ENCODE results near the gene GHRH.

Gene GHRH

GRCh38 chr20:37225146-37225545 lies 36.5 kb downstream of the GHRH start:
- Histone ChIP-seq H3K4me3 (ENCODE audit: extremely low read depth, insufficient read depth, low read length, poor library complexity, severe bottlenecking) (no peak overlapping the region), H3K9me3 (ENCODE audit: control insufficient read depth, low read length) (no peaks in the 10 kb centered on the region), H3K27ac (ENCODE audit: low read depth, low read length, severe bottlenecking) (no peak overlapping the region), H3K36me3 (ENCODE audit: control insufficient read depth, insufficient read depth, low read length) (peaks cover 94% of the 10 kb centered on the region), H3K4me1 (ENCODE audit: control insufficient read depth, insufficient read depth, low read length, poor library complexity, severe bottlenecking) (peaks cover 9% of the 10 kb centered on the region)
- WGBS, 2 experiments (ENCODE audit: insufficient coverage in 2 of 2) = 94 to 96% methylated on average over 4 to 5 of the region's 5 CpGs

GRCh38 chr20:37223053-37223452 lies 38.6 kb downstream of the GHRH start:
- H3K27ac ChIP-seq (ENCODE audit: low read depth, low read length, severe bottlenecking) = peak overlapping the region; percentile 13
- peaks cover 91% of the 10 kb centered on the region for H3K36me3 ChIP-seq (ENCODE audit: control insufficient read depth, insufficient read depth, low read length)
- H3K4me3 ChIP-seq (ENCODE audit: extremely low read depth, insufficient read depth, low read length, poor library complexity, severe bottlenecking) = no peak overlapping the region
- H3K9me3 ChIP-seq (ENCODE audit: control insufficient read depth, low read length) = no peaks in the 10 kb centered on the region
- H3K4me1 ChIP-seq (ENCODE audit: control insufficient read depth, insufficient read depth, low read length, poor library complexity, severe bottlenecking) = peaks cover 9% of the 10 kb centered on the region

DNA sequence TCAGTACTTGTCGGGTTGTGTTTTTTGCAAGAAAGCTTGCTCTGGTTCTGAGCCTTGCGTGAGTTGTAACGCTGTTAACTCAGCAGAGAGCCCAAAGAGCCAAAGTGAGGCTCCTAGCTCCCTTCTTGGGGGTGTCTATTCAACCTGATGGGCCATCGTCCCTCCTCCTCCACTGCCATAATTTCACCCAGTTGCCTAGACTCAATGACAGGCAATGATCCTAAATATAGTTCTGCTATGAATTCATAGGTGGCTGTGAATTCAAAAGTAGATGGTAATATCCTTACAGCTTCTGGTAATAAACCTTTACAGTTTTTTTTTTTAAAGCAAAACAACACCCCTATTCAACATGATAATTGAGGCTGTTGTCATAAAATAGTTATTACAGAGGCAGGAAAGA lies 39.5 kb downstream of the GHRH start:
- Histone ChIP-seq H3K4me3 (ENCODE audit: extremely low read depth, insufficient read depth, low read length, poor library complexity, severe bottlenecking) (no peak overlapping the region), H3K9me3 (ENCODE audit: control insufficient read depth, low read length) (no peaks in the 10 kb centered on the region), H3K36me3 (ENCODE audit: control insufficient read depth, insufficient read depth, low read length) (peaks cover 86% of the 10 kb centered on the region), H3K27ac (ENCODE audit: low read depth, low read length, severe bottlenecking) (no peak overlapping the region), H3K4me1 (ENCODE audit: control insufficient read depth, insufficient read depth, low read length, poor library complexity, severe bottlenecking) (peaks cover 9% of the 10 kb centered on the region)
- WGBS, 2 experiments (ENCODE audit: insufficient coverage in 2 of 2) = 88 to 93% methylated on average over 2 to 3 of the region's 4 CpGs

DNA sequence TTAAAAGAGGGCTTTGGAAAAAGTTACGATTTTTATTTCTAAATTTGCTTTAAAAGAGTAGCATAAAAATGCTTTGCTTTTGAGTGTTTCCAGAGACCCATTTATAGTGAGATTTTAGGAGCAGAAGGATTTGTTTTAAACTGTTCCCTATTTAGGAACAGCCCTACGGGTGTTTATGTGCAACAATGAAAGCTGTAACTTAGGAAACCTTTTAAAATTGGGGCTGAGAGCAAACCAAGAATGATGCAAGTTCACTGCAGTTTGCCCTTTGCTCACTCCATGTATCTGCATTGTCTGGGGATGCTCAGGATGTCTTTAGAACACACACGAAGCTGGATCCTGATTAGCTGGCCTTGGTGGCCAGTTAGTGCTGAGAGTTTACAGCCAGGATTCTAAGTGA lies 40.9 kb downstream of the GHRH start:
- H3K9me3 ChIP-seq (ENCODE audit: control insufficient read depth, low read length) = no peaks in the 10 kb centered on the region
- peaks cover 86% of the 10 kb centered on the region for H3K36me3 ChIP-seq (ENCODE audit: control insufficient read depth, insufficient read depth, low read length)
- no peak overlapping the region for H3K4me3 ChIP-seq (ENCODE audit: extremely low read depth, insufficient read depth, low read length, poor library complexity, severe bottlenecking)
- peaks cover 9% of the 10 kb centered on the region for H3K4me1 ChIP-seq (ENCODE audit: control insufficient read depth, insufficient read depth, low read length, poor library complexity, severe bottlenecking)
- H3K27ac ChIP-seq (ENCODE audit: low read depth, low read length, severe bottlenecking) = peak overlapping the region; percentile 30
- 93 to 94% methylated on average over 2 to 3 of the region's 3 CpGs for WGBS, 2 experiments (ENCODE audit: insufficient coverage in 2 of 2)

DNA sequence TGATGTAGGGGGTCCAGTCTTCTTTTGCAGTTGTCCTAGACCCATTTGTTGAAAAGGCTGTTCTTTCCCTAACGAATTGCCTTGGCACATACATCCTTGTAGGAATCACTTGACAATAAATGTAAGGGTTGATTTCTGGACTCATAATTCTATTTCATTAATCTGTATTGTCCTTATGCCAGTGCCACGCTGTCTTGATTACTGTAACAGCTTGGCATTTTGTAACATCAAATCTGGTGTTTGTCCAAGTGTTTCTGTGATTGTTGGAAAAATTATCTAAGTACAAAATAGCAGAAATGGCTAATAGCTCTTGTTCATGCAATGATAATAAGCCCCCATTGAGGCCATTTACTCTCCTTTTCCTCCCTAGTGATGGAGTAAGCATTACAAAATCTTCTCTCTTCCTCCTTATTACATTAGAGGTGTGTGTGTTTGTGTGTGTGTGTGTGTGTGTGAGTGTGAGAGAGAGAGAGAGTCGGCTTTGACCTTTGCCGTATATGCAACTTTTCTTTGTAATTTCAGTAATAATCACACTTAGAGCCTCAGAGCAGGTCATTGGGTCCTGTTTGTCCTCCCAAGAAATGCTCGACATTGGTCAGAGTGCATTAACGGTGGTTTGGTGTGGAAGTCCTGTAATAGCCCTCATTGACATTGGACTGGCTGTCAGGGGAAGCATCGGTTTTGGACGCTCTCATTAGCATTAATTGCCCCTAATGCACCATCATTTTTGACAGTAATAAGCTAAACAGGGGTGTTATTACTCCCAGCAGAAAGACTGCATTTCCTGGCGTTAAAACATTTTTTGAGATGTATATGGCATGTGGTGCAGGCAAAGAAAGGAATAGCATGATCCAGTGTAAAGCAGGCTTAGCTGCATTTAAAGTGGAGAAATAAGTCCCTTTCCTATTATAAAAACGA lies 41.6 kb downstream of the GHRH start:
- H3K27ac ChIP-seq (ENCODE audit: low read depth, low read length, severe bottlenecking) = peak overlapping the region; percentile 30
- no peak overlapping the region for H3K4me3 ChIP-seq (ENCODE audit: extremely low read depth, insufficient read depth, low read length, poor library complexity, severe bottlenecking)
- H3K9me3 ChIP-seq (ENCODE audit: control insufficient read depth, low read length) = no peaks in the 10 kb centered on the region
- peaks cover 9% of the 10 kb centered on the region for H3K4me1 ChIP-seq (ENCODE audit: control insufficient read depth, insufficient read depth, low read length, poor library complexity, severe bottlenecking)
- H3K36me3 ChIP-seq (ENCODE audit: control insufficient read depth, insufficient read depth, low read length) = peaks cover 80% of the 10 kb centered on the region
- 89 to 97% methylated on average over 3 to 7 of the region's 10 CpGs for WGBS, 2 experiments (ENCODE audit: insufficient coverage in 2 of 2)

DNA sequence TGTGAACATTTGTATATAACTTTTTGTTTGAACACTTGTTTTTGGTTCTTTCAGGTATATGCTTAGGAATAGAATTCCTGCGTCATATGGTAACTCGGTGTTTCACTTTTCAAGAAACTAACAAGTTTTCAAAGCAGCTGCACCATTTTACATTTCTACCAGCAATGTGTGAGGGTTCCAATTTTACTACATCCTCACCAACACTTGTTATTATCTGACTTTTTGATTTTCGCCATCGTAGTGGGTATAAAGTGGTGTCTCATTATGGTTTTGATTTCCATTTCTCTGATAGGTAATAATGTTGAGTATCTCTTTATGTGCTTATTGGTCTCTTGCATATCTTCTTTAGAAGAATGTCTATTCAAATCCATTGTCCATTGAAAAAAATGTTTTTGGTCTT lies 42.6 kb downstream of the GHRH start:
- Histone ChIP-seq H3K36me3 (ENCODE audit: control insufficient read depth, insufficient read depth, low read length) (peaks cover 80% of the 10 kb centered on the region), H3K4me3 (ENCODE audit: extremely low read depth, insufficient read depth, low read length, poor library complexity, severe bottlenecking) (no peak overlapping the region), H3K27ac (ENCODE audit: low read depth, low read length, severe bottlenecking) (no peak overlapping the region), H3K4me1 (ENCODE audit: control insufficient read depth, insufficient read depth, low read length, poor library complexity, severe bottlenecking) (peaks cover 9% of the 10 kb centered on the region), H3K9me3 (ENCODE audit: control insufficient read depth, low read length) (no peaks in the 10 kb centered on the region)
- WGBS, 2 experiments (ENCODE audit: insufficient coverage in 2 of 2) = 0 to 100% methylated on average over 1 of the region's 4 CpGs

- Histone ChIP-seq H3K36me3 (ENCODE audit: control insufficient read depth, insufficient read depth, low read length) (peaks cover 80% of the 10 kb centered on the region), H3K4me1 (ENCODE audit: control insufficient read depth, insufficient read depth, low read length, poor library complexity, severe bottlenecking) (peaks cover 9% of the 10 kb centered on the region)
- WGBS, 2 experiments (ENCODE audit: insufficient coverage in 2 of 2) = 85% methylated on average over 4 of the region's 4 CpGs; no CpG with 5 or more reads in 1 of the 2 experiments
Measured at GRCh38 chr20:37218441-37218840, 43.2 kb downstream of the GHRH start.

DNA sequence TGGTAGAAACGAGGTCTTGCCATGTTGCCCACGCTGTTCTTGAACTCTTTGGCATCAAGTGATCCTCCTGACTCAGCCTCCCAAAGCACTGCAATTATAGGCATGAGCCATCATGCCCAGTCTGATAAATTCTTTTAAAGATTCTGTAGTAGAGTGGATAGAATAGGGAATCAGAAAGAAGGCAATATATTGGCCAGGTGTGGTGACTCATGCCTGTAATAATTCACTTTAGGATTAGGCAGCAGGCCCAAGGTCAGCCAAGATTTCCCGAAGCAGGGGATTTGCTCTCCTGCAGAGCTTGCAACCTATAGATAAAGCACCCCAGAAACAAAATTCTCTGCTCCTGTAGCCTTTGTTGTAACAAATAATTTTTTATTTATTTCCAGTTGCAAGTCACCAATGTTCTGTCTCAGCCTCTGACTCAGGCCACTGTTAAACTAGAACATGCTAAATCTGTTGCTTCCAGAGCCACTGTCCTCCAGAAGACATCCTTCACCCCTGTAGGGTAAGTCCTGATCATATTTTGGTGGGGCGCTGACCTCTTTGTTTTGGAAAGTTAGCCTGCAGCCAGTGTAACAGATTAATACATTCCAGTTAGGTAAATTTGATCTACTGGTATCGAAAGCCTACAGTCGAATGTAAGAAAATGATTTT lies 51.8 kb downstream of the GHRH start:
- WGBS, 2 experiments (ENCODE audit: insufficient coverage in 2 of 2) = 80 to 96% methylated on average over 1 to 4 of the region's 6 CpGs
- peaks cover 94% of the 10 kb centered on the region for H3K36me3 ChIP-seq (ENCODE audit: control insufficient read depth, insufficient read depth, low read length)
- no peak overlapping the region for H3K27ac ChIP-seq (ENCODE audit: low read depth, low read length, severe bottlenecking)
- no peaks in the 10 kb centered on the region for H3K9me3 ChIP-seq (ENCODE audit: control insufficient read depth, low read length)
- H3K4me1 ChIP-seq (ENCODE audit: control insufficient read depth, insufficient read depth, low read length, poor library complexity, severe bottlenecking) = no peaks in the 10 kb centered on the region
- no peak overlapping the region for H3K4me3 ChIP-seq (ENCODE audit: extremely low read depth, insufficient read depth, low read length, poor library complexity, severe bottlenecking)

More at GRCh38 chr20:37218441-37218840, 43.2 kb downstream of the GHRH start:
- H3K4me3 ChIP-seq (ENCODE audit: extremely low read depth, insufficient read depth, low read length, poor library complexity, severe bottlenecking) = no peak overlapping the region
- H3K9me3 ChIP-seq (ENCODE audit: control insufficient read depth, low read length) = no peaks in the 10 kb centered on the region
- H3K27ac ChIP-seq (ENCODE audit: low read depth, low read length, severe bottlenecking) = no peak overlapping the region

- no peak overlapping the region for H3K27ac ChIP-seq (ENCODE audit: low read depth, low read length, severe bottlenecking)
- H3K36me3 ChIP-seq (ENCODE audit: control insufficient read depth, insufficient read depth, low read length) = peaks cover 94% of the 10 kb centered on the region
- 88 to 95% methylated on average over 2 to 3 of the region's 3 CpGs for WGBS, 2 experiments (ENCODE audit: insufficient coverage in 2 of 2)
- no peak overlapping the region for H3K4me3 ChIP-seq (ENCODE audit: extremely low read depth, insufficient read depth, low read length, poor library complexity, severe bottlenecking)
- H3K4me1 ChIP-seq (ENCODE audit: control insufficient read depth, insufficient read depth, low read length, poor library complexity, severe bottlenecking) = peaks cover 6% of the 10 kb centered on the region
- no peaks in the 10 kb centered on the region for H3K9me3 ChIP-seq (ENCODE audit: control insufficient read depth, low read length)
Measured at GRCh38 chr20:37209193-37209592, 52.4 kb downstream of the GHRH start.

GRCh38 chr20:37207171-37207570 lies 54.4 kb downstream of the GHRH start:
- Histone ChIP-seq H3K27ac (ENCODE audit: low read depth, low read length, severe bottlenecking) (no peak overlapping the region), H3K9me3 (ENCODE audit: control insufficient read depth, low read length) (no peaks in the 10 kb centered on the region), H3K4me1 (ENCODE audit: control insufficient read depth, insufficient read depth, low read length, poor library complexity, severe bottlenecking) (peaks cover 6% of the 10 kb centered on the region), H3K4me3 (ENCODE audit: extremely low read depth, insufficient read depth, low read length, poor library complexity, severe bottlenecking) (no peak overlapping the region), H3K36me3 (ENCODE audit: control insufficient read depth, insufficient read depth, low read length) (peaks cover 93% of the 10 kb centered on the region)
- WGBS, 2 experiments (ENCODE audit: insufficient coverage in 2 of 2) = 94 to 98% methylated on average over 10 to 11 of the region's 11 CpGs

DNA sequence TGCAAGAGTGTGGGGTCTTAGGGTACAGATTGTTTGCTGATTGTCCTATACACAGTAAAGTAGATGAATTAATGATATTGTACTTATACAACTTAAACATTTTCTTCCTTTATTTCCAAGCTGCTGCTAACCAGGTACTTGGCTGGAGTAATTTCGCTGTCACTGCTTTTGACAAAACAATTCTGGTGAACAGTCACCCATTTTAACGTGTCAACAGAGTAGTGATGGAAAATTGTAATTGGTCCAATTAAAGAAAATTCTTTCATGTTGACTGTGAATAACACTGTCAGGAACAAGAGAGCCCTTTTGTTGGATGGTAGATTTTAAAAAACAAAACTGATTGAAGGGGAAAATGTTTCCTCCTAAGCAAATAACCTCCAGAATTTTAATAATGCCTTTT lies 55.8 kb downstream of the GHRH start:
- WGBS, 2 experiments (ENCODE audit: insufficient coverage in 2 of 2) = 100% methylated on average over 1 of the region's 2 CpGs; no CpG with 5 or more reads in 1 of the 2 experiments
- Histone ChIP-seq H3K36me3 (ENCODE audit: control insufficient read depth, insufficient read depth, low read length) (peaks cover 88% of the 10 kb centered on the region), H3K4me1 (ENCODE audit: control insufficient read depth, insufficient read depth, low read length, poor library complexity, severe bottlenecking) (peaks cover 11% of the 10 kb centered on the region), H3K27ac (ENCODE audit: low read depth, low read length, severe bottlenecking) (no peak overlapping the region), H3K9me3 (ENCODE audit: control insufficient read depth, low read length) (no peaks in the 10 kb centered on the region), H3K4me3 (ENCODE audit: extremely low read depth, insufficient read depth, low read length, poor library complexity, severe bottlenecking) (no peak overlapping the region)
